Measurements from ENCODE around the gene TRIM68.

Gene TRIM68

GRCh38 chr11:4606231-4607015 lies 1.6 kb downstream of the TRIM68 start:
- no peak for DNase-seq (ENCODE audit: low read depth in 2 of 2)

GRCh38 chr11:4605057-4605456 lies 3.0 kb downstream of the TRIM68 start:
- DNase-seq (ENCODE audit: low read depth in 2 of 2): no peak

- no peak for DNase-seq (ENCODE audit: low read depth in 2 of 2)
These were observed 14.3 kb downstream of the TRIM68 start, which contains the start of gene OR52I1 for GRCh38 chr11:4593739-4594138. OR52I1 (plus strand) TSS chr11:4594039; CDS start chr11:4594039, 0 bp downstream.

DNA sequence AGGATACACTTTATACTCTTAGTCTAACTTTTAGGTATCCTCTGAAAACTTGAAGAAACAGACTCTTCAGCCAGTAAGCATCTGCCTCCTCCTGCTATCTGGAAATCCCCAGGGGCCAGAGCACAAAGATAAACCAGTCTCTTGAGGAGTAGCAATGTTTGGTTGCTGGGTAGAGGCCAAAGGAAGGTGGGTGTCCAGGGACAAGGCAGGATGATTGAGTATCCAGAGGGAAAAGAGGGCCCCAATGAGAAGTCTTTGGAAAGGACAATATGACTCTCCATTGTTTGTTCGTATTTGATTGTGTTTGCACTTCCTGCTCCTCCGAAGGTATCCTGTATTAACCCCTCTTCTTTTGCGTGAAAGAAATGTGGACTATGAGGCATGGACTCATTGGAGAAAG lies 19.0 kb downstream of the TRIM68 start:
- no peak for DNase-seq (ENCODE audit: low read depth in 2 of 2)

- no peak for DNase-seq (ENCODE audit: low read depth in 2 of 2)
These were observed 26.6 kb downstream of the TRIM68 start, which contains the start of gene OR52I2 for GRCh38 chr11:4581443-4581842. OR52I2 (plus strand) TSS chr11:4581743.

DNA sequence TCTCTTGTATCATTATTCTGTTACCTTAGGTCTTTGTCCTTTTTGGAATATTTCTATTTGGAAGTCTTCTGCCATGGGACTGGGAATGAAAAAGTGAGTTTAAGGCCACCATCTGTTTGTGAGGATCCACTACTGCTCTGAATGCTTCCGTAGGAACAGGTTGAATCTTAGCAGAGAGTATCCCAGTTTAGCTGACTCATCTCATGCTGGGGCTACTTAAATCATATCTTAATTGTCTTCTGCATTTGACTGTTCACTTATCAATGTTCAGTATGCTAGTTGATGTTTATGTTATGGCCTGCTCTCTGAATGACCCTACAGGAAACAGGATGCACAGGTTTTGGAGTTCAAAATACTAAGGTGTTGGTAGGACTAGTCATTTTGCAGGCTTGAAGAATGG lies 27.9 kb downstream of the TRIM68 start:
- DNase-seq (ENCODE audit: low read depth in 2 of 2): no peak

GRCh38 chr11:4578624-4579023 lies 29.4 kb downstream of the TRIM68 start:
- no peak for DNase-seq (ENCODE audit: low read depth in 2 of 2)

GRCh38 chr11:4577761-4578160 lies 30.3 kb downstream of the TRIM68 start:
- DNase-seq (ENCODE audit: low read depth in 2 of 2): no peak

- DNase-seq (ENCODE audit: low read depth in 2 of 2): no peak
These were observed 31.2 kb downstream of the TRIM68 start for GRCh38 chr11:4576880-4577279.

DNA sequence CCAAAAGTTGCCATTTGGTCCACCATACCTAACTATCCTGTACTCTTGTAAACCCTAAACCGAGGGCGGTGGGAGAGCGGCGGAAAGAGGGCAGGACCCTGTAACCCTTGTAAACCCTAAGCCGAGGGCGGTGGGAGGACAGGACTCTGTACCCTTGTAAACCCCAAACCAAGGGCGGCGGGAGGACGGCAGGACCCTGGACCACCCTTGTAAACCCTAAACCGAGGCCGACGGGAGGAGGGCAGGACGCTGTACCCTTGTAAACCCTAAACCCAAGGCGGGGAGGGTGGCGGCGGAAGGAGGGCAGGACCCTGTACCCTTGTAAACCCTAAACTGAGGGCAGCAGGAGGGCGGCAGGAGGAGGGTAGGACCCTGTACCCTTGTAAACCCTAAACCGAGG lies 39.0 kb downstream of the TRIM68 start:
- no peak for DNase-seq (ENCODE audit: low read depth in 2 of 2)

DNA sequence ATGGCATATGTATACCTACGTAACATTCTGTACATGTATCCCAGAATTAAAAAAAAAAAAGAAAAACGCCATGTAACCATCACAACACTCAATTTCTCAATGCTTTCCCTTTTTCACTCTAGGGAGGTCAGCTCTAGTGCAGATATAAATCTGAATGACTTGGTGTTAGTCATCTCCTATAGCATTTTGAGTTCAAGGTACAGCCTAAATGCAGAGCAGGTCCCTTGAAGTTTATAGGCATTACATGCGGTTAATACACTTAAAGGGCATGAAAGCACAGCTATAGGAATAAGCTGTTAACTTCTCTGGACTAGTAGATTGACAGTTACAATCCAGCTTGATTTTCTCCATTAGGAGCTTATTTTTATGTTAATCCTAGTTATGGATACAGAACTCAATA lies 42.7 kb downstream of the TRIM68 start:
- DNase-seq (ENCODE audit: low read depth in 2 of 2): no peak

DNA sequence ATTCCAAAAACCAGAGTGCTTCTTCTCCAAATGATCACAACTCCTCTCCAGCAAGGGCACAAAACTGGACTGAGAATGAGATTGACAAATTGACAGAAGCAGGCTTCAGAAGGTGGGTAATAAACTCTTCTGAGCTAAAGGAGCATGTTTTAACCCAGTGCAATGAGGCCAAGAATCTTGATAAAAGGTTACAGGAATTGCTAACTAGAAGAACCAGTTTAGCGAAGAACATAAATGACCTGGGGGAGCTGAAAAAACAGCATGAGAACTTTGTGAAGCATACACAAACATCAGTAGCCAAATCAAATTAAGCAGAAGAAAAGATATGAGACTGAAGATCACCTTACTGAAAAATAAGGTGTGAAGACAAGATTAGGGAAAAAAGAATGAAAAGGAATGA lies 47.6 kb downstream of the TRIM68 start:
- DNase-seq (ENCODE audit: low read depth in 2 of 2): no peak

GRCh38 chr11:4559527-4560440 lies 48.2 kb downstream of the TRIM68 start:
- DNase-seq (ENCODE audit: low read depth in 2 of 2): no peak

DNA sequence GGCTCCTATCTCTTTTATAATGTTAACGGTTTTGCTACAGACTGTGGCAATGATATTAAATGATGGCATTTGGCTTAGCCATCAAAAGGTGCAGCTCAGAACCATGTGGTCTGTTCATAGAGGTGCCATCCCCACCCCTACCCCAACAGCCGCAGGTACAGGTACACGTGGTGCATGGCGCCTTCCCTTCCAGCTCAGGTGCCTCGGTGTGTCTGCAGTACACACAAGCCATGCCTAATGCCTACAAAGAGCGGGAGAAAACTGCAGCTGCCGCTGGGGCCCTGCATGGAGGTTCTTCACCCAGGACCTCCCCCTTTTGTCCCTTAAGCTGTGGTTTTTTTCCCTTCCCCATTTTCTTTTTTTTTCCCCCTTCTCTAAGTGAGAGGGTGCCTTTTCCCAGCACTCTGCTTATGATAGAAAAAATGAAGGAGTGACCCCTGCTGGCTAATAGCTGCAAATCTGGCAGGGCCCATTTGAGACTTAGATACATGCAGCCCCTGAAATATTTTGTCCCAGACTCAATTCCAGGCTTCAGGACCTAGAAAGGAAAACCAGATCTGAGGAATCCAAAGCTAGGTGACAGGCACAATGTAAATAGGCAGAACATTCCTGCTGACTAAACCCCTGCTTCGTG lies 56.6 kb downstream of the TRIM68 start:
- DNase-seq (ENCODE audit: low read depth in 2 of 2): no peak
